ENCODE results near the gene PARP15.

PARP15 gene

GRCh38 chr3:122577409-122578031 lies at the start of gene PARP15:
PARP15 (plus strand) TSS chr3:122577650; CDS start chr3:122577668, 18 bp downstream.
- Mint-ChIP-seq H3K36me3 (ENCODE audit: low read depth) (peaks cover under 1% of the 10 kb centered on the region), H3K4me3 (peak within 1 kb of the TSS; percentile 78 to 82 (median 80))

GRCh38 chr3:122530164-122530563 lies 47.3 kb upstream of the PARP15 start:
- no peaks in the 10 kb centered on the region for H3K4me1 Mint-ChIP-seq
- H3K27me3 Mint-ChIP-seq (ENCODE audit: low read depth): no peaks in the 10 kb centered on the region
- TF ChIP-seq CTCF (IDR thresholded peaks at IDR 0.05; ENCODE audit: unreplicated experiment in 3 of 3): no peak
- H3K27ac Mint-ChIP-seq: no peak overlapping the region
- H3K4me3 Mint-ChIP-seq: no peak overlapping the region
- no peaks in the 10 kb centered on the region for H3K9me3 Mint-ChIP-seq
- peaks cover 8% of the 10 kb centered on the region for H3K36me3 Mint-ChIP-seq (ENCODE audit: low read depth)

More at GRCh38 chr3:122577409-122578031, at the start of gene PARP15:
- Mint-ChIP-seq H3K4me1 (peaks cover 7% of the 10 kb centered on the region), H3K27me3 (ENCODE audit: low read depth) (peaks cover 11% of the 10 kb centered on the region), H3K27ac (no peak within 1 kb of the TSS), H3K9me3 (peaks cover 12% of the 10 kb centered on the region)
- TF ChIP-seq CTCF (IDR thresholded peaks at IDR 0.05; ENCODE audit: unreplicated experiment in 3 of 3): no peak

- TF ChIP-seq CTCF (IDR thresholded peaks at IDR 0.05; ENCODE audit: unreplicated experiment in 3 of 3): no peak
- Mint-ChIP-seq H3K9me3 (no peaks in the 10 kb centered on the region), H3K4me1 (no peaks in the 10 kb centered on the region), H3K36me3 (ENCODE audit: low read depth) (peaks cover 11% of the 10 kb centered on the region), H3K27me3 (ENCODE audit: low read depth) (no peaks in the 10 kb centered on the region), H3K4me3 (no peak overlapping the region), H3K27ac (no peak overlapping the region)
Observed at GRCh38 chr3:122533480-122533879, 44.0 kb upstream of the PARP15 start.

GRCh38 chr3:122533931-122534334 lies 43.5 kb upstream of the PARP15 start:
- Mint-ChIP-seq H3K4me3 (no peak overlapping the region), H3K27ac (no peak overlapping the region), H3K9me3 (no peaks in the 10 kb centered on the region), H3K4me1 (no peaks in the 10 kb centered on the region), H3K27me3 (ENCODE audit: low read depth) (no peaks in the 10 kb centered on the region), H3K36me3 (ENCODE audit: low read depth) (peaks cover 11% of the 10 kb centered on the region)
- TF ChIP-seq CTCF (IDR thresholded peaks at IDR 0.05; ENCODE audit: unreplicated experiment in 3 of 3): no peak

GRCh38 chr3:122535964-122536631 lies 41.4 kb upstream of the PARP15 start:
- Mint-ChIP-seq H3K4me3 (no peak overlapping the region), H3K4me1 (no peaks in the 10 kb centered on the region), H3K9me3 (no peaks in the 10 kb centered on the region), H3K36me3 (ENCODE audit: low read depth) (peaks cover 11% of the 10 kb centered on the region), H3K27ac (no peak overlapping the region), H3K27me3 (ENCODE audit: low read depth) (no peaks in the 10 kb centered on the region)
- no peak for TF ChIP-seq CTCF (IDR thresholded peaks at IDR 0.05; ENCODE audit: unreplicated experiment in 3 of 3)

GRCh38 chr3:122536632-122537001 lies 40.8 kb upstream of the PARP15 start:
- TF ChIP-seq CTCF (IDR thresholded peaks at IDR 0.05; ENCODE audit: unreplicated experiment in 3 of 3): no peak
- Mint-ChIP-seq H3K36me3 (ENCODE audit: low read depth) (peaks cover 11% of the 10 kb centered on the region), H3K27ac (no peak overlapping the region), H3K9me3 (no peaks in the 10 kb centered on the region), H3K27me3 (ENCODE audit: low read depth) (no peaks in the 10 kb centered on the region), H3K4me3 (no peak overlapping the region), H3K4me1 (no peaks in the 10 kb centered on the region)
